H1 (cell line): ENCODE data around the gene SLFN12L.

Experiments used
- CEBPB ChIP-seq: IDR thresholded peaks from 2 replicates; pipeline ENCODE4 v1.6.1; 2012; ENCODE audit warnings: low read depth, low read length
- CREB1 ChIP-seq: IDR thresholded peaks from 2 replicates; pipeline ENCODE4 v1.6.1; 2012; ENCODE audit warnings: inconsistent platforms
- CTCF ChIP-seq, 3 experiments: IDR thresholded peaks; 1 replicate in 2 of 3; 2 replicates in 1 of 3; pipeline versions ENCODE4 v1.5.1 to v1.6.1; 2011; ENCODE audit warnings: low read length in 3 of 3, mild to moderate bottlenecking in 3 of 3, inconsistent platforms in 2 of 3, low read depth in 1 of 3, moderate library complexity in 1 of 3; ENCODE audit not compliant: insufficient read depth in 1 of 3; ENCODE audit errors: control extremely low read depth in 1 of 3
- EP300 ChIP-seq, 2 experiments: IDR thresholded peaks; 1 replicate in 1 of 2; 2 replicates in 1 of 2; pipeline ENCODE4 v1.6.1; 2011 to 2012; ENCODE audit warnings: low read depth in 2 of 2, low read length in 2 of 2, mild to moderate bottlenecking in 2 of 2, borderline replicate concordance in 1 of 2, inconsistent platforms in 1 of 2, moderate library complexity in 1 of 2
- FOSL1 ChIP-seq: IDR thresholded peaks from 2 replicates; pipeline ENCODE4 v1.6.1; 2011; ENCODE audit warnings: mild to moderate bottlenecking, low read depth, low read length, moderate library complexity; ENCODE audit not compliant: insufficient read depth
- HDAC6 ChIP-seq: IDR thresholded peaks from one replicate; pipeline ENCODE4 v1.7.1; 2012; ENCODE audit warnings: low read depth, mild to moderate bottlenecking, inconsistent platforms, low read length, moderate library complexity
- JUN ChIP-seq: IDR thresholded peaks from 2 replicates; pipeline ENCODE4 v1.6.1; 2011; ENCODE audit warnings: low read depth, mild to moderate bottlenecking, improper control_type of control experiment, low read length
- KDM1A ChIP-seq: fragments of 200-600, 300-600 bp; sonication (generic); IDR thresholded peaks from 2 replicates; pipeline ENCODE4 v1.7.1; 2016; ENCODE audit warnings: mild to moderate bottlenecking, low read length, borderline replicate concordance
- KDM5A ChIP-seq: fragments of 200-600 bp; IDR thresholded peaks from 2 replicates; pipeline ENCODE4 v1.7.1; 2012; ENCODE audit warnings: mild to moderate bottlenecking, low read length, inconsistent platforms, mixed read lengths
- SP4 ChIP-seq: IDR thresholded peaks from 2 replicates; pipeline ENCODE4 v1.6.1; 2012; ENCODE audit warnings: low read length, inconsistent platforms
- SUZ12 ChIP-seq: fragments of 200-600 bp; sonication (generic); IDR thresholded peaks from 2 replicates; pipeline ENCODE4 v1.6.1; 2012; ENCODE audit warnings: mild to moderate bottlenecking, inconsistent platforms, low read length, moderate library complexity, mixed read lengths
- TAF1 ChIP-seq: IDR thresholded peaks from 2 replicates; pipeline ENCODE4 v1.6.1; 2011; ENCODE audit warnings: mild to moderate bottlenecking, low read depth, low read length
- YY1 ChIP-seq: IDR thresholded peaks from 2 replicates; pipeline ENCODE4 v1.6.1; 2011; ENCODE audit warnings: low read depth, mild to moderate bottlenecking, low read length

- TF ChIP-seq CREB1 (no peak), SUZ12 (no peak), CTCF (IDR thresholded peaks at IDR 0.05; ENCODE audit: control extremely low read depth in 1 of 3, insufficient read depth in 1 of 3, low read depth in 1 of 3, low read length in 3 of 3) (no peak), YY1 (no peak), CEBPB (no peak), SP4 (no peak), KDM5A (no peak), TAF1 (no peak), HDAC6 (no peak), JUN (no peak), EP300 (IDR thresholded peaks at IDR 0.05; ENCODE audit: borderline replicate concordance in 1 of 2, low read depth in 2 of 2, low read length in 2 of 2) (no peak), KDM1A (no peak), FOSL1 (no peak)
Observed at GRCh38 chr17:35447499-35447898, 90.0 kb downstream of the SLFN12L start.
